ENCODE results near the gene PYROXD2. TPM values are rescaled to one million over a fixed set of nuclear protein-coding genes. Genes with fewer than 3 reads are reported as not detected.

Gene PYROXD2
- total and polyA plus RNA-seq, 10 of the 15 experiments (the other 5 are each of a cell fraction or from before 2014, with no cell fraction given) = 4.8 to 15.8 (median 11.1) TPM

DNA sequence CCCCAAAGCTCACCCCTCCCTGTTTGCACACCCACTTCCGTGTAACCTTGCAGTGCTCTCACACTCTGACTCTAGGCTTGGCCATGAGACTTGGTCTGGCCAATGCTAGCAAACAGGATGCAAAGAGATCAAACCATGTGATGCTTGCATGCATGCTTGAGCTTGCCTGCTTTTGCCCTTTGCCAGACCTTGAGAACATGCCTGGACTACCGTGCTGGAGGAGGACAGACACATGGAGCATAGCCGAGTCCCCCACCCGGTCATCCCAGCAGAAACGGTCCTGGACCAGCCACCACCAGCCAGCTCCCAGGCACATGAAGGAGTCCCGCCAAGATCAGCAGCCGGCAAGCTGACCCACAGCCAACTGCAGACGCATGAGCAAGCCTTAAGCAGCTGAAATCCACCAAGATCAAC lies 23.4 kb downstream of the PYROXD2 start:
- ChIA-PET CTCF (no interaction called here), SMC1A (ENCODE audit: uncharacterized antibody, unreplicated experiment) (interaction anchor here (0.9 to 1.3 kb wide), 2 partner anchors 21 to 34 kb away, joined by 3 to 4 read pairs; no protein-coding TSS in a partner anchor), RAD21 (ENCODE audit: unreplicated experiment) (no interaction called here), POLR2A (no interaction called here)
- in situ Hi-C loops (cut with MboI) (no loop called here), intact Hi-C loops (cut with micrococcal nuclease; ENCODE audit: unreplicated experiment) (loop anchor here (5.0 kb wide), 1 partner anchor 219 kb away; no protein-coding TSS in a partner anchor)
- H3K79me2 ChIP-seq (ENCODE audit: control insufficient read depth, insufficient read depth, low read length) = no peaks in the 10 kb centered on the region
- no peaks in the 10 kb centered on the region for H3K36me3 ChIP-seq (ENCODE audit: control insufficient read depth in 2 of 2, insufficient read depth in 2 of 2, low read length in 1 of 2)
- no peak overlapping the region for H3K27ac ChIP-seq (ENCODE audit: control insufficient read depth, insufficient read depth)
- H3K4me1 ChIP-seq (ENCODE audit: control insufficient read depth, insufficient read depth, low read length) = peaks cover 16% of the 10 kb centered on the region
- no TSS peak for BruUV-seq (replicated peaks)
- H3K4me2 ChIP-seq (ENCODE audit: control insufficient read depth, insufficient read depth) = no peak overlapping the region
- H3K27me3 ChIP-seq (replicated peaks in 1 of 2; ENCODE audit: control insufficient read depth in 2 of 2, insufficient read depth in 2 of 2, low read length in 1 of 2) = no peaks in the 10 kb centered on the region
- H4K20me1 ChIP-seq (ENCODE audit: control insufficient read depth, insufficient read depth) = no peaks in the 10 kb centered on the region
- ATAC-seq (peak; percentile 67), FAIRE-seq (peak; percentile 47), DNase-seq (ENCODE audit: low read depth, low spot score) (no peak)
- H3K9ac ChIP-seq (ENCODE audit: control insufficient read depth, insufficient read depth, low read length) = no peak overlapping the region
- H3K9me3 ChIP-seq (replicated peaks; ENCODE audit: control insufficient read depth, insufficient read depth, low read length) = no peaks in the 10 kb centered on the region; the same call in 2 of the 3 replicates
- TF ChIP-seq MAX (IDR thresholded peaks at IDR 0.05; ENCODE audit: low read depth, low read length) = 0 out of 2 replicates have a peak, but pooled peaks have one; percentile 13
- TF ChIP-seq NR2F1 (conservative IDR thresholded peaks at IDR 0.05) = no peak
- TF ChIP-seq IRF4 (IDR thresholded peaks at IDR 0.05; ENCODE audit: low read depth, low read length) = no peak
- no peak for TF ChIP-seq ZNF622 (IDR thresholded peaks at IDR 0.05)
- no peak for TF ChIP-seq FOXK2 (IDR thresholded peaks at IDR 0.05)
- TF ChIP-seq GABPA (IDR thresholded peaks at IDR 0.05; ENCODE audit: low read depth) = no peak
- TF ChIP-seq PML (IDR thresholded peaks at IDR 0.05; ENCODE audit: low read length) = no peak
- peak; percentile 61 for TF ChIP-seq USF1 (IDR thresholded peaks at IDR 0.05; ENCODE audit: borderline replicate concordance, extremely low read length, insufficient read depth, low read depth, low read length)
- no peak for TF ChIP-seq STAT3 (IDR thresholded peaks at IDR 0.05; ENCODE audit: low read depth, low read length)
- TF ChIP-seq, protein P1, sequence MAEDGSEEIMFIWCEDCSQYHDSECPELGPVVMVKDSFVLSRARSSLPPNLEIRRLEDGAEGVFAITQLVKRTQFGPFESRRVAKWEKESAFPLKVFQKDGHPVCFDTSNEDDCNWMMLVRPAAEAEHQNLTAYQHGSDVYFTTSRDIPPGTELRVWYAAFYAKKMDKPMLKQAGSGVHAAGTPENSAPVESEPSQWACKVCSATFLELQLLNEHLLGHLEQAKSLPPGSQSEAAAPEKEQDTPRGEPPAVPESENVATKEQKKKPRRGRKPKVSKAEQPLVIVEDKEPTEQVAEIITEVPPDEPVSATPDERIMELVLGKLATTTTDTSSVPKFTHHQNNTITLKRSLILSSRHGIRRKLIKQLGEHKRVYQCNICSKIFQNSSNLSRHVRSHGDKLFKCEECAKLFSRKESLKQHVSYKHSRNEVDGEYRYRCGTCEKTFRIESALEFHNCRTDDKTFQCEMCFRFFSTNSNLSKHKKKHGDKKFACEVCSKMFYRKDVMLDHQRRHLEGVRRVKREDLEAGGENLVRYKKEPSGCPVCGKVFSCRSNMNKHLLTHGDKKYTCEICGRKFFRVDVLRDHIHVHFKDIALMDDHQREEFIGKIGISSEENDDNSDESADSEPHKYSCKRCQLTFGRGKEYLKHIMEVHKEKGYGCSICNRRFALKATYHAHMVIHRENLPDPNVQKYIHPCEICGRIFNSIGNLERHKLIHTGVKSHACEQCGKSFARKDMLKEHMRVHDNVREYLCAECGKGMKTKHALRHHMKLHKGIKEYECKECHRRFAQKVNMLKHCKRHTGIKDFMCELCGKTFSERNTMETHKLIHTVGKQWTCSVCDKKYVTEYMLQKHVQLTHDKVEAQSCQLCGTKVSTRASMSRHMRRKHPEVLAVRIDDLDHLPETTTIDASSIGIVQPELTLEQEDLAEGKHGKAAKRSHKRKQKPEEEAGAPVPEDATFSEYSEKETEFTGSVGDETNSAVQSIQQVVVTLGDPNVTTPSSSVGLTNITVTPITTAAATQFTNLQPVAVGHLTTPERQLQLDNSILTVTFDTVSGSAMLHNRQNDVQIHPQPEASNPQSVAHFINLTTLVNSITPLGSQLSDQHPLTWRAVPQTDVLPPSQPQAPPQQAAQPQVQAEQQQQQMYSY (CRISPR knock-in tag; IDR thresholded peaks at IDR 0.05) = no peak
- TF ChIP-seq NFYB (IDR thresholded peaks at IDR 0.05; ENCODE audit: insufficient read depth, low read depth, low read length) = peak; percentile 89
- no peak for TF ChIP-seq NR2C2 (IDR thresholded peaks at IDR 0.05; ENCODE audit: borderline replicate concordance, control insufficient read depth, insufficient read length, low read depth)
- no peak for TF ChIP-seq MEF2A (IDR thresholded peaks at IDR 0.05; ENCODE audit: insufficient read depth, low read depth, low read length)
- no peak for TF ChIP-seq IKZF2 (IDR thresholded peaks at IDR 0.05)
- H3K4me3 ChIP-seq = no peak overlapping the region
- WGBS (ENCODE audit: insufficient coverage, insufficient replicate concordance, low lambda C conversion rate, missing lambda C conversion rate) = 81% methylated on average over 8 of the region's 8 CpGs
- H2AFZ ChIP-seq (ENCODE audit: control insufficient read depth, low read depth, low read length) = no peak overlapping the region

All from GM12878 (cell line).